CD4-positive, alpha-beta T cell treated with Interleukin-21 for 1 hour (primary cell): ENCODE results near the gene PLAAT3.
A peak's percentile ranks its signal among the peaks of the same experiment; 100 is the strongest.
"Not testable (repeated sequence)": the region's sequence is repeated elsewhere in the genome, so short reads cannot be mapped to it uniquely, and the experiment has no call there.

Experiments
- DNase-seq: peaks from one replicate; pipeline ENCODE4 v3.0.0-alpha.2; 2020

PLAAT3 gene

GRCh38 chr11:63564784-63565350 is 49.4 kb downstream of the PLAAT3 start:
- no peak for DNase-seq

- DNase-seq = peak; percentile 52
Observed at GRCh38 chr11:63564056-63564774, 50.0 kb downstream of the PLAAT3 start.

GRCh38 chr11:63563201-63564055 is 50.8 kb downstream of the PLAAT3 start, which contains the start of gene PLAAT2:
TSS of gene PLAAT2 (minus strand) at chr11:63563379. CDS start at chr11:63563324, 55 bp downstream.
- no peak for DNase-seq

- peak; percentile 46 for DNase-seq
Observed at GRCh38 chr11:63560506-63561180, 53.6 kb downstream of the PLAAT3 start.

- no peak for DNase-seq
Observed at GRCh38 chr11:63558459-63559157, 55.6 kb downstream of the PLAAT3 start.

- no peak for DNase-seq
Observed at GRCh38 chr11:63557570-63557969, 56.7 kb downstream of the PLAAT3 start.

- no peak for DNase-seq
Observed at GRCh38 chr11:63556404-63557013, 57.7 kb downstream of the PLAAT3 start.

- DNase-seq = no peak
Observed at GRCh38 chr11:63554877-63555223, 59.4 kb downstream of the PLAAT3 start.

- DNase-seq = peak; percentile 74
Observed at GRCh38 chr11:63553759-63554158, 60.5 kb downstream of the PLAAT3 start.

- DNase-seq = no peak
Observed at GRCh38 chr11:63552921-63553320, 61.3 kb downstream of the PLAAT3 start.

GRCh38 chr11:63551889-63552266 is 62.4 kb downstream of the PLAAT3 start:
- peak; percentile 47 for DNase-seq

- peak; percentile 59 for DNase-seq
Observed at GRCh38 chr11:63551091-63551888, 62.9 kb downstream of the PLAAT3 start.

- DNase-seq = not testable (repeated sequence)
Observed at GRCh38 chr11:63550156-63550700, 64.0 kb downstream of the PLAAT3 start.

- DNase-seq = no peak
Observed at GRCh38 chr11:63549411-63549810, 64.8 kb downstream of the PLAAT3 start.

- no peak for DNase-seq
Observed at GRCh38 chr11:63548178-63548577, 66.1 kb downstream of the PLAAT3 start.

GRCh38 chr11:63547061-63547460 is 67.2 kb downstream of the PLAAT3 start:
- no peak for DNase-seq

- DNase-seq = no peak
Observed at GRCh38 chr11:63543711-63544110, 70.5 kb downstream of the PLAAT3 start.

GRCh38 chr11:63542506-63542905 is 71.7 kb downstream of the PLAAT3 start:
- DNase-seq = not testable (repeated sequence)

- no peak for DNase-seq
Observed at GRCh38 chr11:63537293-63538101, 76.7 kb downstream of the PLAAT3 start.
